GM18502 (cell line): Measurements from ENCODE around the gene RPL13.
"Not testable (repeated sequence)": the region's sequence is repeated elsewhere in the genome, so short reads cannot be mapped to it uniquely, and the experiment has no call there.

Source experiments
- ATAC-seq: cut with Tn5 transposase; IDR thresholded peaks from one replicate; pipeline ENCODE4 v1.9.1; 2021; ENCODE audit warnings: mild to moderate bottlenecking; ENCODE audit not compliant: unreplicated experiment, poor library complexity

Gene RPL13

DNA sequence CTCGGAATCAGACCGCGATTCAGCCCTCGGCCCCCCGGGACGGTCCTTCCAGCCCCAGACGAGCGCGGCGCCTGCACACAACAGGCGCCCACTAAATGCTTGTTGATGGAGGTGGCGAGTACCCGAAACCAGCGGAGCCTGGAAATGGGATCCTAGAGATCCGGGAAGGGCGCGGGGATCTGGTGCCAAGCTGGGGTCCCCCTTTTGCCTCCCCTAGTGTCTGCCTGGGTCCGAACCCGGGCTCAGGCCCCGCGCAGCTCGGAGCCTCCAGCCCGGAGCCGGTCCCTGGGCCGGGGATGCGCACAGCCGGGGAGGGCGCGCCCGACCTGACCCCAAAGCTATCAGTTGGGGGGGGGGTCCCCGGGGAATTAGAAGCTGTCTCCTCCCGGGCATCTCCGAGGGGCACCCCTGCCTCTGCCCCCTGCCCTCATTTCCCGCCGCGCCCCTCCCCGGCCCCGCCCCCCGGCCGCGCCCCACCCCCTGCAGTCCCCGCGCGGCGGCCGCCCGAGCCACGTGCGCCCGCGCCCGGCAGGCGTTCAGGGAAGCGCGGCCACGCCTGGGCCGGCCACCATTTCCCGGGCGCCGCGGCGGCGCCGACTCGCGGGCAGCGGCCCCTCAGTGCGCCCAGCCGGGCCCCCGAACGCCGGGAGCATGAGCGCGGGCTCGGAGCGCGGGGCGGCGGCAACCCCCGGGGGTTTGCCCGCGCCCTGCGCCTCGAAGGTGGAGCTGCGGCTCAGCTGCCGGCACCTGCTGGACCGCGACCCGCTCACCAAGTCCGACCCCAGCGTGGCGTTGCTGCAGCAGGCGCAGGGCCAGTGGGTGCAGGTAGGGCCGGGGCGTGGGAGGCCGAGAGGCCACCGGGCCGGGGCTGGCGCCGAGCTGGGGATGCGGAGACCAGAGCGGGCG lies 15.0 kb downstream of the RPL13 start, which contains the start of gene CPNE7:
CPNE7 (plus strand) TSS at position 512 of the 906 bp plus-strand sequence; CDS start at position 652, 140 bp downstream.
- ATAC-seq, result no peak

DNA sequence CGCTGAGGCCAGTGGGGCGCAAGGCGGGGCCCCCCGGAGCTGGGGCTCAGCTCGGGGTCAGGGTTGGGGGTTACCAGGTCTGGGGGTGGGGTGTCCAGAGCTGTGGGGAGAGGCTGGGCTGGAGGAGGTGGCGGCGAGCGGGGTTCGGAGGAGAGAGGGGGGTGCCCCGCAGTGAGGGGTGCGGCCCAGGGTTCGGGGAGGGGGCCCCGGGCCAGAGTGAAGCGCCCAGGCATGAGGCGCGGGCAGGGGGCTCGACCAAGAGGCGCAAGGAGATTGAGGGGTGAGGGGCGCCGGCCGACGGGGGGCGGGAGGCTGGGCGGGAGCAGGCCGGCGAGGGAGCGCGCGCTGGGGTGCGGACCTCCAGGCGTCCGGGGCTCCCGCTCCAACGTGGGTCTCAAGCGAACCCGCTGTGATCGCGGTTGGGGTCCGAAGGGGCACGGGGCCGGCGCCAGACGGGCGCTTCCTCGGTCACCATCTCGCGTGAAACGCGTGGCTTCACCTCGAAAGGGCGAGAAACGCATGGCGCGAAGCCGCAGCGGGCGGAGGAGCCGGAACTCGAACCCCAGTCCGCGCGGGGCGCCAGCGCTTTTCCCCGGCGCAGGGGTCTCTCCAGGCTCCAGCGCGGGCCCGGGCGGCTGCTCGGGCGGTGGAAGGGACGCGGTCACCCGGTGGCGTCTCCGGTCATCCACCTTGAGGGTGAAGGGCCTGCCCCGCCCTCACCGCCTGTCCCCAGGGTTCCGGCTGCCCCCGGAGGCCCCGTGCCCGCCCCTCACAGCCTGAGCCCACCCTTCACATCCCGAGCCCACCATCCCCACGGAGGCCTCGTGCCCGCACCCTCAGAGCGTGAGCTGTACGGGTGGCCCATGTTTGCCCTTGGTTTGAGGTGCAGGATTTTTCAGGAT lies 15.9 kb downstream of the RPL13 start:
- no peak for ATAC-seq

DNA sequence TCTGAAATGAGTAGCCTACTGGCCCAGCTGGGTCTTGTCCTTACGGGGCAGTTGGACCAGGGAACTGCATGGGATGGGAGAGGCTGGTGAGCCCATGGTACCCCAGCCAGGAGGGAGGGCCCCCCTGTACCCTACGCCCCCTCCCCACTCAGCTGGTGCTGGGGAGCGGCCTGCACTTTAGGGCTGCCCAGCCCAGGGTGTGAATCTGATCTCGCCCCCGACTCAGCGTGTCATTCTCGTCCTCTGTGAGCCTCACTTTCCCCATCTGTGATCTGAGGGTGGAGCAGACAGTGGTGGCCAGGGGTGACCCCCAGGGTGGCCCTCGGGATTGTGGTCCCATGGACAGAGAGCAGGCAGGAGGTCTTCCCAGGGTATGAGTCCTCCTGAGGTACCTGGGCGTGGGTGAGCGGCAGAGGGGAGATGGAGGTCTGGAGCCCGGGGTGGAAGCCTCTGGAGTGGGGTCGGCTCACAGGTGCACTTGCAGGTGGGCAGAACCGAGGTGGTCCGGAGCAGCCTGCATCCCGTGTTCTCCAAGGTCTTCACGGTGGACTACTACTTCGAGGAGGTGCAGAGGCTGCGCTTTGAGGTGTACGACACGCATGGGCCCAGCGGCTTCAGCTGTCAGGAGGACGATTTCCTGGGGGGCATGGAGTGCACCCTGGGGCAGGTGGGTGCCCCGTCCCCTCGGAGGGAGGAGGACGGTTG lies 16.7 kb downstream of the RPL13 start:
- no peak for ATAC-seq

DNA sequence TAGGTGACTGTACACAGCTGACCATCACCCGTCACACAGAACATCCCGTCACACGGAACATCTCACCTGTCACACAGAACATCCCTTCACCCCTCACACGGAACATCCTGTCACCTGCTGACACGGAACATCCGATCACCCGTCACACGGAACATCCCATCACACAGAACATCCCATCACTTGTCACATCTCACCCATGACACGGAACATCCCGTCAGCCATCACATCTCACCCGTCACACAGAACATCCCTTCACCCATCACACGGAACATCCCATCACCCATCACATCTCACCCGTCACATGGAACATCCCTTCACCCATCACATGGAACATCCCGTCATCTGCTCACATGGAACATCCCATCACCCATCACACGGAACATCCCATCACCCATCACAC lies 18.9 kb downstream of the RPL13 start:
- no peak for ATAC-seq

DNA sequence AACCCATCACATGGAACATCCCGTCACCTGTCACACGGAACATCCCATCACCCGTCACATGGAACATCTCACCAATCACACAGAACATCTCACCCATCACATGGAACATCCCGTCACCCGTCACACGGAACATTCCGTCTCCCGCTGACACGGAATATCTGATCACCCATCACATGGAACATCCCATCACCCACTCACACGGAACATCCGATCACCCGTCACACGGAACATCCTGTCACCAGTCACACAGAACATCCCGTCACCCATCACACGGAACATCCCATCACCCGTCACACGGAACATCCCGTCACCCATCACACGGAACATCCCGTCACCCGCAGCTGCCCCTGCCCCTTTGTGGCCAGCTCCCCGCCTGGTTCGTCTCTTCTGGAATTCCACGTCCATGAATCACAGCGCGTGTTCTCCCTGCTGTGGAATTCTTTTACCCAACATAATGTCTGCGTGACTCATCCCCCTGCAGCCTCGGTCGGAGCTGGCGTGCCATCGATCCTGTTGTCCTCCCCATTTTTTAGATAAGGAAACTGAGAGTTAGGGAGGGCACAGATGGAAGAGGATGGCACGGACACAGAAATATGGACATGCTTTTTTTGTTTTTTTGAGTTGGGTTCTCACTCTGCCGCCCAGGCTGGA lies 20.7 kb downstream of the RPL13 start:
- ATAC-seq, result no peak

DNA sequence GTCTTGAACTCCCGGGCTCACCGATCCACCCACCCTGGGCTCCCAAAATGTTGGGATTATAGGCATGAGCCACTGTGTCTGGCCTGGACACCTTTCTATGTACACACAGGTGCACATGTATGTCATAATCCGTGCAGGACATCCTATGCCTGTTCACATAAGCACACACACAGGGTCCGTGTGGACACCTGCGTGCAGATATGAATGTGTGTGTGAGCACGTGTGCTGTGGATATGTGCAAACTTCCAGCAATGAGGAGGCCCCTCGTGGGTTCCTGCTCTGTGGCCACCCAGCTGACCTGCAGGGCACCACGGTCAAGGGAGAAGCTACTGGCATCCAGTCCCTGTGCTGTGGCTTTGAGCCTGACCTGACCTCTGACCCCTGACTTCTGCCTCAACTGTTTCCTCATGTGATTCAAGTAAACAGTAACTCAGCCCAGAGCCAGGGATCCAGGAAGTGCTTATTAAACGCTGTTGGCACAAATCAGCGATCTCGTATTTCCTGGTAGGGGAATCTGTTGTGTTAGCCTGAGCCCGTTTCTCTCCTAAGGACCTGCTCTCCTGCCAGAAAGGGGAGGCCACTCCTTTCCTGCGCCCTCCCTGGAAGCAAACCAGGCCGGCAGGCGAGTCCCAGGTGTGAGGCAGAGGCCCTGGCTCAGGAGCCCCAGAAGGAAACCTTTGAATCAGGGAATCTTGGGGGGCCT lies 21.5 kb downstream of the RPL13 start:
- ATAC-seq, result no peak

DNA sequence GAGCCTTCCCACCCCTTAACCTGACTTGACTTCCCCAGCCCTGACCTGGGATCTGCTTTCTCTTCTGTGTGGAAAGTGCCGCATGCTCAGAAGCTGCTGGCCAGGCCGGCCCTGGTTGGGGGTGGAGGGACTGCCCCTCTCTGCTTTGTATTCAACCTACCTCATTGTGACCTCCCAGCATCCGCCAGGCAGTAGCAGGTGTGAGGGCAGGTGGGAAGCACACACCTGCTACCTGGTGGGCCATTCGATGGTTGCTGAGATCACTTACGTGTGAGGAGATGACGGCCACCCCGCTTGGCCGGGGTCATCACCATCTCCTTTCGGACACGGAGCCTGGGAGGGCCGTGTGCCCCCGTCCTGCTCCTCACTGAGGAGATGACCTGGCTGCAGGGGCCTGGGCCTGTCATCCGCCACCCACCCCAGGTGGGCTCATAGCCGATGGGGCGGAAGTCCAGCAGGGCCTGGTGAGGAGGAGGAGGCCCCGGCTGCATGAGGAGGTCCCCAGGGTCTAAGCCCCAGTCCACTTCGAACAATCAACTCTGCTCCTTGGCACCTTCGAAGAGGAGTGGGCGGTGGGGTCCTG lies 22.2 kb downstream of the RPL13 start:
- no peak for ATAC-seq

DNA sequence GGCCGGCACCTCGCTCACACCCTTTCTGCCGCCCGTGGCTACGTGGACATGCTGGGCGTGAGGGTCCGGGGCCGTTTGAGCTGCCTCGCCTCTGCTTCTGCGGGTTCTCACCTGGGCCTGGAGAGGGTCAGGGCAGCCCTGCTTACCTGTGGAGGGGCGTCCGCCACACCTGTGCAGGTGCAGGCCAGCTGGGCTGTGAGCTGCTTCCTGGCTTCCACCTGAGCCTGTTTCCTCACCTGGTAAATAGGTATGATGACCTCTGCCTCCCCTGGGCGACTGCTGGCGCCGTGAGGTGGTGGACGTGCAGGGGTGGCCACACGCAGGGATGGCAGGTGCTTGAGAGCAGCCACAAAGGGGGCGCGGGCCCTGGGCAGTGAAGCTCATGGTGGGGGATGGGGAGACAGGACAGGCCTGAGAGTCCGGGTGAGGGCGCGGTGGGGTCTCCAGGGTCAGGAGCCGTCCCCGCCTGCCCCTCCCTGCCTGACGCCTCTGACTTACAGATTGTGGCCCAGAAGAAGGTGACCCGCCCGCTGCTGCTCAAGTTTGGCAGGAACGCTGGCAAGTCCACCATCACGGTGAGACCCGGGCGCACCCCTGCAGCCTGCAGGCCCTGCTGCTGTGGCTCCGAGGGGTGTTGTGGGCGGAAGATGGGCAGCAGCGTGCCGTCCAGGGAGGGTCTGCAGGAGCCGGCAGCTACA lies 22.9 kb downstream of the RPL13 start:
- ATAC-seq, result no peak

DNA sequence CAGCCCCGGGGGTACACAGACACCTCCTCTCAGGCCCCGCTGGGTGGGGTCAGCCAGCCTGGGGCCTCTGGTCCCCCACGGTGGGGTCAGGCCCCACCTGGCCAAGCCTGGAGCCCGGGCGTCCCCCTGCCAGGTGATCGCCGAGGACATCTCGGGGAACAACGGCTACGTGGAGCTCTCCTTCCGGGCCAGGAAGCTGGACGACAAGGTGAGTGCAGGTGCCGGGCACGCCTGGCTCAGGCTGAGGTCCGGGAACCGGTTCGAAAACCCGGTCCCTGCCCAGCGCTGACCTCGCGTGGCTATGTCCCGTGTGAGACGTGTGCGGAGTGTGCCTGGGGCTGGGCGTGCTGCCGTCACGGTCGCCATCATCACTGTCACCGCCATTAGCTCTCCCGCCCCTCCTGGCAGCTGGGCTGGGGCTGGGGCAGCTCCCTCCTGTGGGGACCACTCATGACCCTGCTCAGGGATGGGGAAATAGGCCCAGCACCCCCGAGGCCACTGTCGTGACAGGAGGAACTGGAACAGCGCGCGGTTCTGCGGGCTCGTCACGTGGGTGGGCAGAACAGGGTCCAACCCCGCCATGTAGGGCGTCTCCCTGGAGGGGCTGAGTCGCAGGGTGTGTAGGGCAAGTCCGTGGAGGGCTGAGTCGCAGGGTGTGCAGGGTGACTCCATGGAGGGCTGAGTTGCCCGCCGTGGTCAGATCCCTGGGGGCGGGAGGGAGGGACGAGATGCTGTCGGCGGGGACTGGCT lies 23.6 kb downstream of the RPL13 start:
- ATAC-seq, result no peak

DNA sequence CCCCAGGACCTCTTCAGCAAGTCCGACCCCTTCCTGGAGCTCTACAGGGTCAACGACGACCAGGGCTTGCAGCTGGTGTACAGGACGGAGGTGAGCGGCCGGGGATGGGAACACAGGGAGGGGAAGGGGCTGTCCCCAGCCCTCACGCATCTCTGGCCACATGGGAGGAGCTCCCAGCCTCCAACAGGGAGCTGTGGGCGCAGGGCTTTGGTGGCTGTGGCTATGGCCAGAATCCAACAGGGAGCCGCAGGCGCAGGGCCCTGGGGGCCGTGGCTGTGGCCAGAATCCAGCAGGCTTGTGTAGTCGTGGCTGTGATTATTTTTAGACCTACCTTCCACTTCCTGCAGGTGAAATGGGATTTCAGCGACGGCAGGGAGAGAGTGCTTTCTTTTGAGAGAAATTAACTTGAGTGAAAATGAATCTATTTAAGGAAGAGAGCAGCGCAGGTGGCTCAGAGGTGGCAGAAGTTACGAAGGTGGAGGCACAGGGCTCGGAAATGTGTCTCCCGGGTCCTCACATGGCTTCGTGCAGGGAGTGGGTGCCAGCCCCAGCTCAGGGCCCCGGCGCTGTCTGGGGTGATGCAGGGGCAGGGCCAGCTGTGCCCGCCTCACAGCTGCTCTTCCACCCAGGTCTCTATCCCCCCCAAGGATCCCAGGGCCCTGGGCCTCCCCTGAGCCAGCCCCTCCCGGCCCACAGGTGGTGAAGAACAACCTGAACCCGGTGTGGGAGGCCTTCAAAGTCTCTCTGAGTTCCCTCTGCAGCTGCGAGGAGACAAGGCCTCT lies 24.5 kb downstream of the RPL13 start:
- ATAC-seq, result no peak

DNA sequence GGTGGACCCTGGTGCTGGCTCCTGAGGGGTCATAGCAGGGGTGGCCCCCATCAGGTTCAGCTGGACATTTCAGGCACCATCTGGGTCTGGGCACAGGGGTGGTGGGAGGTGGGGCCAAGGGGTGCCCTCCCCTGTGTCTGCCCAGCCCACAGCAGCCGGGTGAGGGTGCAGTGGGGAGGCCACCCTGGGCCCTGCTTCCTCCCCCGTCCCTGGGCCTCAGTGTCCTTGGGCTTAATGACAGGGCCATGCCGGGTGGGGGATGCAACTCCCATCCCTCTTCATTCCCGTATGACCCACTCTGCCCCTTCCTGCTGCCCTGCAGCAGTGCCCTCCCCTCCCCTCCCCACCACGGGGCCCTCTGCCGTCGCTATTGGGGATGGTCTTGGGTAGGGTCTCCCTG lies 25.7 kb downstream of the RPL13 start:
- ATAC-seq, result no peak

DNA sequence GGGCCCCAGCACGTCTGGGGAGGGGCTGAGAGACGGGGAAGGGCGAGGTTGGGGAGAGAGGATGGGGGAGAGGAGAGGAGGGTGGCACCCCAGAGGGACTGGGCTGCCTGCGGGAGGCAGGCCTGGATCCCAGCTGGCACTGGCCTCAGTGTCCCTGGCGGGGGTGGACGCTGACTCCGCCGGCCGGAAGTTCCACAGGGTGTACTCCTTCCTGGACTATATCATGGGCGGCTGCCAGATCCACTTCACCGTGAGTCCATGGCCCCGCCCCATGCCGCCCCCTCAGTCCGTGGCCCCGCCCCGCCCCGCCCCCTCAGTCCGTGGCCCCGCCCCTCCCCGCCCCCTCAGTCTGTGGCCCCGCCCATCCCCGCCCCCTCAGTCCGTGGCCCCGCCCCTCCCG lies 26.4 kb downstream of the RPL13 start:
- no peak for ATAC-seq

DNA sequence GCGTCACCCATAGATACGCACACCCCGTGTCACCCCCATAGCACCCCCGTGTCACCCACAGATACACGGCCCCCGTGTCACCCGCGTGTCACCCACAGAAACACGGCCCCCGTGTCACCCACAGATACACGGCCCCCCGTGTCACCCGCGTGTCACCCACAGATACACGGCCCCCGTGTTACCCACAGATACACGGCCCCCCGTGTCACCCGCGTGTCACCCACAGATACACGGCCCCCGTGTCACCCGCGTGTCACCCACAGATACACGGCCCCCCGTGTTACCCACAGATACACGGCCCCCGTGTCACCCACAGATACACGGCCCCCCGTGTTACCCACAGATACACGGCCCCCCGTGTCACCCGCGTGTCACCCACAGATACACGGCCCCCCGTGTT lies 27.2 kb downstream of the RPL13 start:
- ATAC-seq, result not testable (repeated sequence)

DNA sequence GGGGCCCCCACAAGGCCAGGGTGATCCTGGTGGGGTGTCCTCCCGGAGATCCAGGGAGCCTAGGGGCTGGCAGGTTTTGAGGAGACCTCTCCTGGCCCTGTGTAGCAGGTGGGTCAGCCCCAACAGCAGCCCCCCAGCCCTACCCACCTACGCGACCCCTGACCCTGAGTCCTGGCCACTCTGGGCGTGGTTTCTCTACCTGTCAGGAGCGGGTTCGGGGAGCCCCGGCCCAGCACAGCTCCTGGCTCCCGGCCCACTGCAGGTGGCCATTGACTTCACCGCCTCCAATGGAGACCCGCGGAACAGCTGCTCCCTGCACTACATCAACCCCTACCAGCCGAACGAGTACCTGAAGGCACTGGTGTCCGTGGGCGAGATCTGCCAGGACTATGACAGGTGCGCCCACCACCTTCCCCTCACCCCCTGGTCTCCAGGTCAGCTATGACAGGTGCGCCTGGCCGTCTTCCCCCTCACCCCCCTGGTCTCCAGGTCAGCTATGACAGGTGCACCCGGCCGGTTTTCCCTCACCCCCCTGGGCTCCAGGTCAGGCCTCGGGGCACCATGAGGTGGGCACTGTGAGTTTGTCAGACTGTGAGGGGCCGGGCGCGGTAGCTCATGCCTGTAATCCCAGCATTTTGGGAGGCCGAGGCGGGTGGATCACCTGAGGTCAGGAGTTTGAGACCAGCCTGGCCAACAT lies 28.1 kb downstream of the RPL13 start:
- no peak for ATAC-seq

DNA sequence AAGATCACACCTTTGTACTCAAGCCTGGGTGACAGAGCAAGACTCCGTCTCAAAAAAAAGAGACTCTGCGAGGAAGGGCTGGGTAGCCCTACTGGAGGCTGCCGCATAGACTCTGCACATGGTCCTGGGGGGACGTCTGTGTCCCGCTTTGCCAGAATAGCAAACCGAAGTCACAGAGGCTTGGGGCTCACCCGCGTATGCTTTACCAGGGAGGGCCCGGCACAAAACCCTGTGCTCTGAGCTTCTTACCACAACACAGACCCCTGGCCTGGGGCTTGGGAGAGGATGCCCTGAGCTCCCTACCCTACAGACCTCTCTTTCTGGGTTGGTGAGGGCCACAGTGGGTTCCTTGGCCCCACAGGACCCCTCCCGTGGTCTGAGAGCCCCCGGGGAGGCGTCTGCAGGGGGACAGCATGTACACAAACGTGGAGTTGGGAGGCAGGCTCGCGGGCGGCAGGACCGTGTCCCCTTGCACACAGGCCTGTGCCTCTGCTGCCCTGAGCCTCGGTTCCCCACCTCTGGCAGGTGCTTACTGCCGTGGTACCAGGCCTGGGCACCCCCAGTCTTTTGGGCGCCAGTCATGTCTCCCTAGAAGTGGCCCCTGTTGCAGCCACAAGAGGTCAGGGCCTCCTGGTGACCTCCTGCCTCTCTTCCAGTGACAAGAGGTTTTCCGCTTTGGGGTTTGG lies 28.9 kb downstream of the RPL13 start:
- no peak for ATAC-seq

DNA sequence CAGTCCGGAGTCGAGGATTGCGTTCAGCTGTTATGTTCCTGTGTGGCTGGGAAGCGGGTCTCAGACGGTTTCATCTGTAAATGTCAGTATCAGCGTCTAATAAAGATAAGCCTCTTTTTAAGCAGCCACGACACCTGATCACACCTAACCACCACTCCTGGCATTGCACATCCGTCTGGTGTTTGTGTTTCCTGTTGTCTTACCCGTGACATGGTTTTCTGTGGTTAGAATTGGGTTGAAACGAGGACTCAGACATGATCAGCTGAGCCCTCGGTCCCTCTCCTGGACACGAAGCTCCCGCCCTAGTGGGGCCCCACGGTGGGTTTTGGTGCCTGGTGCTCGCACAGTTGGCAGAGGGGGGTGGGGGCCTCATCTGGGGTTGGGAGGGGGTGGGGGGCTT lies 33.4 kb downstream of the RPL13 start:
- no peak for ATAC-seq
